HS-5 (cell line): ENCODE data around the gene MPRIP.
A peak's percentile ranks its signal among the peaks of the same experiment; 100 is the strongest.
"Not testable (repeated sequence)": the region's sequence is repeated elsewhere in the genome, so short reads cannot be mapped to it uniquely, and the experiment has no call there.

Experiments
- DNase-seq: peaks from one replicate; pipeline ENCODE4 v3.0.0-alpha.2; 2012; ENCODE audit warnings: low read depth

The MPRIP gene

GRCh38 chr17:17184985-17185757 is 142.9 kb downstream of the MPRIP start:
- not testable (repeated sequence) for DNase-seq

GRCh38 chr17:17186051-17186450 is 143.8 kb downstream of the MPRIP start:
- DNase-seq: no peak

- DNase-seq: no peak
Measured at GRCh38 chr17:17186551-17187505, 144.6 kb downstream of the MPRIP start.

- no peak for DNase-seq
Measured at GRCh38 chr17:17188586-17188985, 146.3 kb downstream of the MPRIP start.

- DNase-seq: no peak
Measured at GRCh38 chr17:17189559-17189958, 147.3 kb downstream of the MPRIP start.

- DNase-seq: no peak
Measured at GRCh38 chr17:17190188-17190587, 147.9 kb downstream of the MPRIP start.

- peak; percentile 73 for DNase-seq
Measured at GRCh38 chr17:17191346-17191792, 149.1 kb downstream of the MPRIP start.

- DNase-seq: no peak
Measured at GRCh38 chr17:17191961-17192381, 149.7 kb downstream of the MPRIP start.

- DNase-seq: not testable (repeated sequence)
Measured at GRCh38 chr17:17195466-17195865, 153.2 kb downstream of the MPRIP start.

- no peak for DNase-seq
Measured at GRCh38 chr17:17196776-17197175, 154.5 kb downstream of the MPRIP start.

- DNase-seq: no peak
Measured at GRCh38 chr17:17198281-17198680, 156.0 kb downstream of the MPRIP start.

- DNase-seq: no peak
Measured at GRCh38 chr17:17200311-17200710, 158.1 kb downstream of the MPRIP start.

- no peak for DNase-seq
Measured at GRCh38 chr17:17200831-17201230, 158.6 kb downstream of the MPRIP start.

- no peak for DNase-seq
Measured at GRCh38 chr17:17201271-17201670, 159.0 kb downstream of the MPRIP start.

- DNase-seq: no peak
Measured at GRCh38 chr17:17201907-17202306, 159.7 kb downstream of the MPRIP start.

- no peak for DNase-seq
Measured at GRCh38 chr17:17203173-17203730, 161.0 kb downstream of the MPRIP start.

GRCh38 chr17:17204041-17204591 is 161.9 kb downstream of the MPRIP start:
- no peak for DNase-seq

GRCh38 chr17:17204635-17205231 is 162.5 kb downstream of the MPRIP start:
- no peak for DNase-seq

GRCh38 chr17:17205368-17206123 is 163.3 kb downstream of the MPRIP start:
- no peak for DNase-seq

- DNase-seq: peak; percentile 43
Measured at GRCh38 chr17:17206124-17206912, 164.1 kb downstream of the MPRIP start, which contains the start of gene PLD6. TSS of gene PLD6 (minus strand) at chr17:17206333. CDS start at chr17:17206286, 47 bp downstream.
